Suprapubic skin (tissue), 4 donors: Measurements from ENCODE around the gene PCSK2. TPM values are rescaled to one million over a fixed set of nuclear protein-coding genes. Genes with fewer than 3 reads are reported as not detected.

ENCODE experiments used
- DNase-seq, 2 donors: peaks; one replicate each; pipeline ENCODE4 v3.0.0-alpha.2; 2019; ENCODE audit warnings: low spot score in 2 of 2
- H3K27ac ChIP-seq: fragments of 200-600 bp; sonication (generic); one replicate; pipeline ENCODE4 v1.5.1; 2019
- H3K27me3 ChIP-seq: fragments of 200-600 bp; sonication (generic); one replicate; pipeline ENCODE4 v1.5.1; 2019
- H3K36me3 ChIP-seq: fragments of 200-600 bp; sonication (generic); one replicate; pipeline ENCODE4 v1.5.1; 2019
- H3K4me1 ChIP-seq: fragments of 200-600 bp; sonication (generic); one replicate; pipeline ENCODE4 v1.5.1; 2019
- H3K4me3 ChIP-seq: fragments of 200-600 bp; sonication (generic); one replicate; pipeline ENCODE4 v1.5.1; 2019; ENCODE audit warnings: mild to moderate bottlenecking
- H3K9me3 ChIP-seq: fragments of 200-600 bp; sonication (generic); one replicate; pipeline ENCODE4 v1.5.1; 2019
- CTCF ChIP-seq, 2 donors: fragments of 200-600 bp in 1 of 2; fragments of 450-650 bp in 1 of 2; sonication (generic) in 1 of 2; IDR thresholded peaks; one replicate each; pipeline ENCODE4 v1.5.1; 2016 to 2019; ENCODE audit warnings: antibody characterized with exemption in 2 of 2, mild to moderate bottlenecking in 1 of 2, moderate library complexity in 1 of 2
- EP300 ChIP-seq: sonication (generic); formaldehyde crosslinking; IDR thresholded peaks from one replicate; pipeline ENCODE4 v1.6.1; 2017; ENCODE audit warnings: antibody characterized with exemption
- POLR2A ChIP-seq, 2 donors: fragments of 450-650 bp; IDR thresholded peaks; one replicate each; pipeline ENCODE4 v1.6.1; 2017; ENCODE audit warnings: antibody characterized with exemption in 2 of 2, mild to moderate bottlenecking in 2 of 2, moderate library complexity in 2 of 2
- POLR2AphosphoS5 ChIP-seq, 3 donors: sonication (generic); formaldehyde crosslinking; IDR thresholded peaks; one replicate each; pipeline ENCODE4 v1.6.1; 2017; ENCODE audit warnings: antibody characterized with exemption in 3 of 3
- WGBS: methylation state at CpG from one replicate; pipeline ENCODE4 v1.1.5; 2018; 5-methylcytosine and 5-hydroxymethylcytosine counted together
- total RNA-seq, 4 donors: library from RNA; depleted of rRNA; stranded (reverse); fragments of >200 nt; gene quantifications; one replicate each; pipeline ENCODE4 v1.1.0, GENCODE V29; 2016

The PCSK2 gene
- total RNA-seq, 4 donors from 2014 or later: 5.2 to 23.1 (median 12.9) TPM

GRCh38 chr20:17273717-17274116 is 46.9 kb downstream of the PCSK2 start:
- TF ChIP-seq CTCF (IDR thresholded peaks at IDR 0.05) (no peak), POLR2A (IDR thresholded peaks at IDR 0.05) (no peak), POLR2AphosphoS5 (IDR thresholded peaks at IDR 0.05) (no peak), EP300 (no peak)
- no peaks in the 10 kb centered on the region for H3K4me1 ChIP-seq
- no peak overlapping the region for H3K4me3 ChIP-seq
- H3K36me3 ChIP-seq: no peaks in the 10 kb centered on the region
- no peaks in the 10 kb centered on the region for H3K27me3 ChIP-seq
- 86% methylated on average over 3 of the region's 3 CpGs for WGBS
- no peak overlapping the region for H3K27ac ChIP-seq
- no peak for DNase-seq
- no peaks in the 10 kb centered on the region for H3K9me3 ChIP-seq

GRCh38 chr20:17276101-17276500 is 49.3 kb downstream of the PCSK2 start:
- Histone ChIP-seq H3K4me1 (no peaks in the 10 kb centered on the region), H3K27me3 (no peaks in the 10 kb centered on the region), H3K27ac (no peak overlapping the region), H3K9me3 (no peaks in the 10 kb centered on the region), H3K36me3 (no peaks in the 10 kb centered on the region), H3K4me3 (no peak overlapping the region)
- TF ChIP-seq POLR2A (IDR thresholded peaks at IDR 0.05) (no peak), EP300 (no peak), CTCF (IDR thresholded peaks at IDR 0.05) (no peak), POLR2AphosphoS5 (IDR thresholded peaks at IDR 0.05) (no peak)
- DNase-seq: no peak

GRCh38 chr20:17281478-17281877 is 54.6 kb downstream of the PCSK2 start:
- H3K27ac ChIP-seq: no peak overlapping the region
- DNase-seq: no peak

GRCh38 chr20:17282501-17282900 is 55.7 kb downstream of the PCSK2 start:
- H3K36me3 ChIP-seq: no peaks in the 10 kb centered on the region
- no peak overlapping the region for H3K4me3 ChIP-seq
- H3K9me3 ChIP-seq: no peaks in the 10 kb centered on the region
- DNase-seq: no peak
- no peaks in the 10 kb centered on the region for H3K27me3 ChIP-seq
- no peak for TF ChIP-seq EP300
- no peak for TF ChIP-seq CTCF (IDR thresholded peaks at IDR 0.05)
- no peak for TF ChIP-seq POLR2AphosphoS5 (IDR thresholded peaks at IDR 0.05)
- TF ChIP-seq POLR2A (IDR thresholded peaks at IDR 0.05): no peak
- no peak overlapping the region for H3K27ac ChIP-seq
- H3K4me1 ChIP-seq: no peaks in the 10 kb centered on the region
- WGBS: 75% methylated on average over 3 of the region's 3 CpGs

More at GRCh38 chr20:17281478-17281877, 54.6 kb downstream of the PCSK2 start:
- H3K4me3 ChIP-seq: no peak overlapping the region
- H3K4me1 ChIP-seq: no peaks in the 10 kb centered on the region
- no peaks in the 10 kb centered on the region for H3K9me3 ChIP-seq
- no peaks in the 10 kb centered on the region for H3K27me3 ChIP-seq
- no peak for TF ChIP-seq EP300
- TF ChIP-seq POLR2AphosphoS5 (IDR thresholded peaks at IDR 0.05): no peak
- no peak for TF ChIP-seq POLR2A (IDR thresholded peaks at IDR 0.05)
- TF ChIP-seq CTCF (IDR thresholded peaks at IDR 0.05): no peak
- H3K36me3 ChIP-seq: no peaks in the 10 kb centered on the region

- H3K27ac ChIP-seq: no peak overlapping the region
- no peak overlapping the region for H3K4me3 ChIP-seq
- TF ChIP-seq POLR2AphosphoS5 (IDR thresholded peaks at IDR 0.05): no peak
- no peak for TF ChIP-seq CTCF (IDR thresholded peaks at IDR 0.05)
- TF ChIP-seq EP300: no peak
- no peak for TF ChIP-seq POLR2A (IDR thresholded peaks at IDR 0.05)
- DNase-seq: no peak
- H3K9me3 ChIP-seq: no peaks in the 10 kb centered on the region
- H3K4me1 ChIP-seq: no peaks in the 10 kb centered on the region
- H3K36me3 ChIP-seq: no peaks in the 10 kb centered on the region
- WGBS: 84% methylated on average over 2 of the region's 2 CpGs
- no peaks in the 10 kb centered on the region for H3K27me3 ChIP-seq
Measured at GRCh38 chr20:17287503-17287902, 60.7 kb downstream of the PCSK2 start.
